Esophagus (tissue), 2 donors: ENCODE measurements around the gene SLC47A2. TPM values are rescaled to one million over a fixed set of nuclear protein-coding genes. Genes with fewer than 3 reads are reported as not detected.

Experiments
- H3K27ac ChIP-seq, 2 donors: one replicate each; pipeline ENCODE4 v1.5.1; 2013; ENCODE audit warnings: low read depth in 2 of 2, mild to moderate bottlenecking in 2 of 2, inconsistent platforms in 1 of 2, low read length in 1 of 2, moderate library complexity in 1 of 2
- H3K27me3 ChIP-seq, 2 donors: one replicate each; pipeline ENCODE4 v1.6.1; 2013; ENCODE audit warnings: low read length in 2 of 2, control low read depth in 1 of 2, mild to moderate bottlenecking in 1 of 2; ENCODE audit not compliant: insufficient read depth in 2 of 2, control insufficient read depth in 1 of 2
- H3K36me3 ChIP-seq, 2 donors: one replicate each; pipeline ENCODE4 v1.6.1; 2013; ENCODE audit warnings: low read length in 1 of 2; ENCODE audit not compliant: control insufficient read depth in 2 of 2, insufficient read depth in 2 of 2
- H3K4me1 ChIP-seq, 2 donors: one replicate each; pipeline ENCODE4 v1.6.1; 2013; ENCODE audit warnings: low read length in 1 of 2; ENCODE audit not compliant: control insufficient read depth in 2 of 2, insufficient read depth in 2 of 2
- H3K4me3 ChIP-seq, 2 donors: one replicate each; pipeline ENCODE4 v1.5.1; 2013; ENCODE audit warnings: low read length in 2 of 2, mild to moderate bottlenecking in 2 of 2, low read depth in 1 of 2, moderate library complexity in 1 of 2
- H3K9me3 ChIP-seq, 2 donors: one replicate each; pipeline ENCODE4 v1.6.1; 2013; ENCODE audit warnings: mild to moderate bottlenecking in 2 of 2, low read depth in 1 of 2, low read length in 1 of 2, moderate library complexity in 1 of 2; ENCODE audit not compliant: control insufficient read depth in 2 of 2, insufficient read depth in 1 of 2
- WGBS, 2 donors: extraction: QIAGEN DNeasy Blood & Tissue Kit; methylation state at CpG; one replicate each; pipeline ENCODE4 v1.1.7; 2013; 5-methylcytosine and 5-hydroxymethylcytosine counted together
- polyA plus RNA-seq, 2 donors: library from polyadenylated mRNA; stranded (reverse); fragments of 200-250 nt; gene quantifications; one replicate each; pipeline ENCODE4 v1.2.3, GENCODE V29; 2013
- donor health status: healthy with polysubstance abuse.
- donor health status: Bipolar disorder and iron deficiency.

Gene SLC47A2
- polyA plus RNA-seq, 2 donors, result 1.1 to 2.7 TPM

GRCh38 chr17:19747829-19748806, 31.7 kb upstream of the SLC47A2 start, which contains the start of gene ALDH3A1:
Gene ALDH3A1 (minus strand): TSS chr17:19748298. CDS start chr17:19745129, 3,169 bp downstream.
- peaks cover 15 to 35% of the 10 kb centered on the region in 2 donors for H3K4me1 ChIP-seq
- peak within 1 kb of the TSS; percentile 96 to 97 for H3K27ac ChIP-seq
- 37 to 42% methylated on average over 25 of the region's 25 CpGs for WGBS, 2 donors
- no peaks in the 10 kb centered on the region for H3K36me3 ChIP-seq
- H3K9me3 ChIP-seq, result no peaks in the 10 kb centered on the region
- H3K27me3 ChIP-seq, result no peaks in the 10 kb centered on the region
- peak within 1 kb of the TSS; percentile 36 to 51 for H3K4me3 ChIP-seq

- Histone ChIP-seq H3K27me3 (no peaks in the 10 kb centered on the region), H3K36me3 (peaks cover 0 to 3% of the 10 kb centered on the region in 2 donors), H3K27ac (peak overlapping the region; percentile 96 to 97), H3K4me1 (peaks cover 15 to 32% of the 10 kb centered on the region in 2 donors), H3K4me3 (peak overlapping the region; percentile 36 to 51), H3K9me3 (no peaks in the 10 kb centered on the region)
- 57 to 62% methylated on average over 13 of the region's 13 CpGs for WGBS, 2 donors
Measured at GRCh38 chr17:19747159-19747719, 30.9 kb upstream of the SLC47A2 start.

DNA sequence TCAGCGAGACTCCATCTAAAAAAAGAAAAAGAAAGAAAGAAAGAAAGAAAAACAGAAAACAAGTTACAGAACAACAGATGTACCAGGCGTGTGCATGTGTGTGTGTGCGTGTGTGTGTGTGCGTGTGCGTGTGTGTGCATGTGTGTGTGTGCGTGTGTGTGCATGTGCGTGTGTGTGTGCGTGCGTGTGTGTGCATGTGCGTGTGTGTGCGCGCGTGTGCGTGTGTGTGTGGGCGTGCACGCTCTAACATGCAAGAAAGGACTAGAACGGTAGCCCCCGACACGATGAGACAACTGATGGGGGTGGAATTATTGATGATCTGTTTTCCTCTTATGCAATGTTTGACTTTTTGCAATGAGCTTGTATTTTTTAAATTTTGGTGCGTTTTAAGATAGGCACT, 30.1 kb upstream of the SLC47A2 start:
- H3K4me3 ChIP-seq, result peak overlapping the region in 1 of 2 donors; percentile 51
- no peaks in the 10 kb centered on the region for H3K27me3 ChIP-seq
- no peaks in the 10 kb centered on the region for H3K9me3 ChIP-seq
- 67 to 69% methylated on average over 20 of the region's 20 CpGs for WGBS, 2 donors
- H3K27ac ChIP-seq, result peak overlapping the region; percentile 96 to 97
- peaks cover 15 to 32% of the 10 kb centered on the region in 2 donors for H3K4me1 ChIP-seq
- H3K36me3 ChIP-seq, result peaks cover 0 to 3% of the 10 kb centered on the region in 2 donors

- WGBS, 2 donors, result 15 to 17% methylated on average over 47 to 50 of the region's 50 CpGs
Measured at GRCh38 chr17:19744922-19745757, 28.8 kb upstream of the SLC47A2 start.

DNA sequence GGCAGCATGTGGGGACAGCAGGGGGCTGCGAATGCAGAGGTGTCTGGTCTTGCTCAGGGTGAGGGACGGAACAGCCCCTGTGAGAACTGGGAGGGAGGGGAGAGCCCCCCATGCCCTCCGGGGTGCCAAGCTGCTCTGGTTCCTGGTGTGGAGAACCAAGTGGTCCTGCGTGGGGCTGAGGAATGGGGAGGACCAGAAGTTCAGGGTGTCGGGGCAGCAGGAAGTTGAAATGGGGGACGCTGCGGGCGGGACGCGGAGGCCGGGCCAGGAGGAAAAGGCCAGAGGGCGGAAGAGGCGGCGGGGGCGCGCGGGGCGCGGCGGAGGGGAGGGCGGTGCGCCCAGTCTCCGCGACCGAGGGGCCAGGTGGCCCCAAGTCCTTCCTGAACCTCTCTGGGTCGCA, 28.1 kb upstream of the SLC47A2 start:
- H3K4me1 ChIP-seq, result peaks cover 9 to 23% of the 10 kb centered on the region in 2 donors
- no peaks in the 10 kb centered on the region for H3K9me3 ChIP-seq
- H3K4me3 ChIP-seq, result peak overlapping the region; percentile 32 to 40
- H3K36me3 ChIP-seq, result peaks cover 0 to 6% of the 10 kb centered on the region in 2 donors
- no peaks in the 10 kb centered on the region for H3K27me3 ChIP-seq
- WGBS, 2 donors, result 5 to 8% methylated on average over 18 to 26 of the region's 26 CpGs
- H3K27ac ChIP-seq, result peak overlapping the region; percentile 95 to 96

More at GRCh38 chr17:19744922-19745757, 28.8 kb upstream of the SLC47A2 start:
- Histone ChIP-seq H3K4me1 (peaks cover 14 to 26% of the 10 kb centered on the region in 2 donors), H3K36me3 (peaks cover 0 to 3% of the 10 kb centered on the region in 2 donors), H3K4me3 (peak overlapping the region; percentile 32 to 40), H3K27me3 (no peaks in the 10 kb centered on the region), H3K27ac (peak overlapping the region; percentile 95 to 96), H3K9me3 (no peaks in the 10 kb centered on the region)

DNA sequence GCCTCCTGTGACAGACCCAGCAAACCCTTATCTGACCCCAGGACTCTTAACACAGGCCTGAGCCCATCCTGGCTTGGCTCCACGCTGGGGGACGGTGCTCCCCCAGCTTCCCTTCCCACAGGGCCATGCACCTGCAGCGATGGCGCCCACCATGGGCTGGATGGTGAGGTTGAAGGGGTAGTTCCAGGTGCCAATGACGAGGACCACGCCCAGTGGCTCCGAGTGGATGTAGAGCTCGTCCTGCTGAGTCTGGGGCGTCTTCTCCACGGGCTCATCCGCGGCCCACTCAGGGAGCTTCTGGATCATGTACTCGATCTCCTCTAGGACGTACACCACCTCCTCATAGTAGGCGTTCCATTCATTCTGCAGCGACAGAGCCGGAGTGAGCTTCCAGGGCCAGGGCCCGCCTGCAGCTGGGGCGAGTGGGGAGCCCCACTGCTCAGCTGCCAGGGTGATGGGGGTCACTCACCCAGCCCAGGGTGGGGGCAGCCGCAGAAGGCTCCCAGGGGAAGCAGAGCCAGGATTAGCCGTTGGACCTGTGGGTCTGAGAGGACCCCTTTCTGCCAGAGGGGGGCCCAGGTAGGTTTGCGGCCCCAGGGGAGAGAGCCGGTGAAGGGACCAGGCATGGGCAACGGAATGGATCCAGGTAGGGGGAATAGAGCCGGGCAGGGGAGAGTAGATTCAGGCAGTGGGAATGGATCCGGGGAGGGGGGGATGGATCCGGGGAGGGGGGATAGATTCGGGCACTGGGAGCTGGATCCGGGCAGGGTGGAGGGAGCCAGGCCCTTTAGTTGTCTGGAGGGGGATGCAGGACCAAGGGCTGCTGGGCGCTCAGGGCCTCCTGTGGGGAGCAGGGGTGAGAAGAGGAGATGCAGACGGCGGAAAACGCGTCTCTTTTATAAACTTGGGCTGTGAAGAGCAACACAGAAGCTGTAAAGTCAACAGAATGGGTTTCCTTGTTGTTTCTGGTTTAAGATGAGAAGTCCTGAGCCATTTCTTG, 27.0 kb upstream of the SLC47A2 start:
- H3K27ac ChIP-seq, result peak overlapping the region in 1 of 2 donors; percentile 54
- H3K36me3 ChIP-seq, result peaks cover 0 to 6% of the 10 kb centered on the region in 2 donors
- no peaks in the 10 kb centered on the region for H3K27me3 ChIP-seq
- WGBS, 2 donors, result 90 to 94% methylated on average over 34 of the region's 34 CpGs
- no peaks in the 10 kb centered on the region for H3K9me3 ChIP-seq
- no peak overlapping the region for H3K4me3 ChIP-seq
- H3K4me1 ChIP-seq, result peaks cover 4 to 20% of the 10 kb centered on the region in 2 donors

DNA sequence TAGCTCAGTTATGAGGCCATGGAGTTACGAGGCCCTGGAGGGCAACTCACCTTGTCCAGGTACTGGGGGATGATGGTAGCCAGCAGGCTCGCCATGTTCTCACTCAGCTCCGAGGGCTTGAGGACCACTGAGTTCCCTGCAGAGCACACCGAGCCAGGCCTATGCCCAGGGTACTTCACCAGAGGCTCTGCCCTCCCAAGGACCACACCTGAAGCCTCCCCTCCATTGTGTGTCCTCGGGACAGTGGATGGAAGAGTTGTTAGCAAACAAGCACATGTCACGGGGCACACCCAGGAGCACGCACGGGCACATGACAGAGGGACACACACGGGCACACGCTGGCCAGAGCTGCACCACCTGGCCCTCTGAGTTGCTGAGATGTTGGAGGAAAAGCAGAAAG, 26.1 kb upstream of the SLC47A2 start:
- Histone ChIP-seq H3K27ac (no peak overlapping the region), H3K27me3 (no peaks in the 10 kb centered on the region), H3K36me3 (peaks cover 0 to 10% of the 10 kb centered on the region in 2 donors), H3K4me3 (no peak overlapping the region), H3K9me3 (no peaks in the 10 kb centered on the region), H3K4me1 (peaks cover 4 to 17% of the 10 kb centered on the region in 2 donors)
- 81 to 85% methylated on average over 10 of the region's 10 CpGs for WGBS, 2 donors

GRCh38 chr17:19741832-19742457, 25.6 kb upstream of the SLC47A2 start:
- no peaks in the 10 kb centered on the region for H3K9me3 ChIP-seq
- peaks cover 4 to 12% of the 10 kb centered on the region in 2 donors for H3K4me1 ChIP-seq
- H3K27ac ChIP-seq, result no peak overlapping the region
- WGBS, 2 donors, result 81 to 84% methylated on average over 14 of the region's 14 CpGs
- no peaks in the 10 kb centered on the region for H3K27me3 ChIP-seq
- H3K36me3 ChIP-seq, result peaks cover 0 to 10% of the 10 kb centered on the region in 2 donors
- no peak overlapping the region for H3K4me3 ChIP-seq
